Renal pelvis (tissue), 12 donors: ENCODE data around the gene ABCG2. TPM values are rescaled to one million over a fixed set of nuclear protein-coding genes. Genes with fewer than 3 reads are reported as not detected.

ENCODE experiments used
- DNase-seq: peaks from one replicate; pipeline ENCODE4 v3.0.0-alpha.2; 2013
- long read RNA-seq, 16 experiments: transcript quantifications; one replicate each; lab custom pipeline, GENCODE V29; 2026
- polyA plus RNA-seq, 3 donors: library from polyadenylated mRNA; unstranded; fragments of 120-200 nt; gene quantifications; one replicate each; pipeline ENCODE4 v1.2.1, GENCODE V29; 2013; ENCODE audit not compliant: insufficient read length in 3 of 3

ABCG2 gene
- 1 to 10 TPM; 5.9 to 6.9 (median 6.3) TPM for polyA plus RNA-seq
- long read RNA-seq, donor 1 = 0 reads
- long read RNA-seq, donor 2 = 0 reads
- long read RNA-seq, donor 3 = 0 reads
- long read RNA-seq, donor 4 = 0 reads
- long read RNA-seq, donor 5, full-length matches to known transcripts = 1 of 1 reads
- long read RNA-seq, donor 5, partial matches to known transcripts = 0 of 1 reads
- long read RNA-seq, donor 5, other reads (novel, unspliced or antisense) = 0 of 1 reads
- long read RNA-seq, donor 6 = 0 reads
- long read RNA-seq, donor 7 = 0 reads
- long read RNA-seq, donor 8 = 0 reads
- long read RNA-seq, donor 9 = 0 reads
- long read RNA-seq, donor 10 = 0 reads
- long read RNA-seq, donor 11 = 0 reads
- long read RNA-seq, donor 12 = 0 reads
- long read RNA-seq, donor 13 = 0 reads
- long read RNA-seq, donor 14 = 0 reads
- long read RNA-seq, donor 15 = 0 reads
- long read RNA-seq, donor 16 = 0 reads

DNA sequence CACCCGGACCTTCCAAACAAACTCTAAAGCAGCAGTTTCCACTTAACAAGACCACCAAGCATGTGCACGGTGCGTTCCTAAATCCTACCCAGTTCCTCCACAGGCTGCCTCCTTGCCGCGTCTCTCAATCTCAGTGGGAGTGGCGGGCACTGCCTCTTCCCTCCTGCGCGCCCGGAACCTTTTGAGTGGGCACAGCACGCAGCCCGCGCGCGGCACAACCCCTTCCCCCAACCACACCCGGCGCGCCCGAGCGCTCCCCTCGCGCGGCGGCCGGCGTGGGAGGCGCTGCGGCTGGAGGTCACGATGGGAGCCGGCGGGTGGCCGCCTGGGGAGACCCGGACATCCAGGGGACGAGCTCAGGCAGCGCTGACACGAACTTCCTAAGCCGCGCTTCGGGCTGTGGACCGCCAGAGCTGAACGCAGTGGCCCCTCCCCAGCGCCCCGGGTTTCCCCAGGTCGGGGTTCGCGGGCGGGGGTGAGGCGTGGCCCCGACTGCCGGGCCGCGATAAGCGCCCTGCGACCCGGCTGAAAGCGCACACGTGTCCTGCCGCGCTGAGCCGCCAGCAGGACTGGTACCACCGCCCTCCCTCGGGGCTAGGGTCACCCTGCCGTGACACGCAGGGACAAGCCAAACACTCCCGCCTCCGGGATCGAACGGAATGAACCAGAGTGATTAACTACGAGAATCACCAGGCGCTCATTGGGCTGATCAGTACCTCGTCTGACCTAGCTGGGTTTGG lies at the start of gene ABCG2:
TSS of gene ABCG2 (minus strand) at position 151 of the 740 bp plus-strand sequence. CDS start 18,644 bp downstream, outside the sequence.
- peak; percentile 23 for DNase-seq

DNA sequence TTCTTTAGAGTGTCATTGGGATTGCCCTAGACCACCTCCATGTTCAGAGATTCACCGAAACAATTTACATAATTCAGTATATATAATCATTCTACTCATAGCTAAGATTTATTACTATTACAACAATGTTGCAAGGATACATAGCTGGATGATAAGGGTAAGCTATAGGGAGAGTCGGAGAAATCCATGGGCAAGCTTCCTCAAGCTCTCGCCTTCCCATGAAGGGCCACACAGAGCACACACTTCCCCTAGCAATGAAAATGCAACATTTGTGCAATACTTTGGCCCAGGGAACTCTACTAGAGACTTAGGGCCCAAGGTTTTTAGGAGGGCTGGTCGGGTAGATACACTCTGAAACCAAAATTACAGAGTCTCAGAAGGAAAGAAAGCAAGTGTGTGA lies 49.7 kb upstream of the ABCG2 start:
- no peak for DNase-seq

DNA sequence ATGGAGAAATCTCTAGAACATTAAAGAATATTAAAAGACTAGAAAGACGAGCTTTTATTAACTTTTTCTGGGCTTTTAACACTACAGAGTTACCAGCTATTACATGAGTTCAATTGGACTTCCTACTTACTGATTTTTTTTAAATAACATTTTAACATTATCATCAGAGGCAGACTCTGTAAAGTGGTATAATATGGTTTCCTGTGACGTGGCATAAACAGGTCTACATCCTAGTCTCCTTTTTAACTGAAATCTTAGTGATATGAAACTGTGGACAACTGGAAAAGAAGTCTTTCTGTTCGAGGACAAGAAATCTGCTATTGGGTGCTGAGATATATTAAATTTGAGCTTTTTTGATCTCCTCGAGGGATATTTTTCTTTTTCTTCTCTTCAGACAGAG lies 48.7 kb upstream of the ABCG2 start:
- no peak for DNase-seq

DNA sequence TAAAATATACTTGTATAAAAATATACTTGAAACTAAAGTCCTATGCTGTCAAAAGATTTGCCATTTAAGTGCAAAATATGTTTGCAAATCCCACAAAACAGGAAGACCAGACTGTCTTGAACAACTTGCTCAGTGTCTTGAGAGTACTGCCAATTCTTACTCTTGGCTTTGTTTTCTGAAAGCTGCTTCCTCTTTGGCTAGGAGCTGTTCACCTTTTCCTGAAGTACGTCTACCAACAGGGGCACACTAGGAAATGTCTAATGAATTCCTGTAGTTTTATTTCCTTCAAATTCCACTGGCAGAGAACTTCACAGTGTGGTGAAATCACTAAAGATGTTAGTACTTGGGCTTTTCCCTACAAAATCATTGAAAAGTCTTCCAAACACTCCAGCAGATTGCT lies 46.4 kb upstream of the ABCG2 start:
- DNase-seq = no peak

DNA sequence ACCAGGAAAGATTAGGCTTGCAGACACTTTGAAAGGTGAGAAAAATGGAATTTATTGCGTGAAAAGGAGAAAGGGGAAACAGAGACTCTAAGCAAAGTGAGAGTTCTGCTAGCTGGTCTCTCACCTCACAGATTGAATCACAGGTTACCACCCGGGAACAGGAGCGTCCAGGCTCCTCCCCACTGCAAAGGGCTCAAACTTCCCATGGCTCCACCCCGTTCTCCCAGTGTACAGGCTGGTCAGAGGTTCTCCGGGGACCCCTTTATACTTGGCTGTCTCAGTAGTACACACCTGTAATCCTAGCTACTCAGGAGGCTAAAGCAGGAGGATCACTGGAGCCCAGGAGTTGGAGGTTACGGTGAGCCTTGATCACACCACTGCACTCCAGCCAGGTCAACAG lies 44.0 kb upstream of the ABCG2 start:
- no peak for DNase-seq

DNA sequence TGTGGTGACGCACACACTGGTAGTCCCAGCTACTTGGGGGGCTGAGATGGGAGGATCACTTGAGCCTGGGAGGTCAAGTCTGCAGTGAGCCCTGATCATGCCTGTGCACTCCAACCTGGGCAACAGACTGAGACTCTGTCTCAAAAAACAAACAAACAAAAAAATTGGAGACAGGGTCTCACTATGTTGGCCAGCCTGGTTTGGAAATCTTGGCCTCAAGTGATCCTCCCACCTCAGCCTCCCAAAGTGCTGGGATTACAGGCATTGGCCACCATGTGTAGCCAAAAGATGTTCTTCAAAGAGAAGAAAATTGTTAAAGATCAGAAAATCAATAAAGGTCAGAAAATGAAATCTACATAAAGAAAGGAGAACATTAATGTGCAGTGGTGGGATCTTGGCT lies 41.7 kb upstream of the ABCG2 start:
- no peak for DNase-seq

DNA sequence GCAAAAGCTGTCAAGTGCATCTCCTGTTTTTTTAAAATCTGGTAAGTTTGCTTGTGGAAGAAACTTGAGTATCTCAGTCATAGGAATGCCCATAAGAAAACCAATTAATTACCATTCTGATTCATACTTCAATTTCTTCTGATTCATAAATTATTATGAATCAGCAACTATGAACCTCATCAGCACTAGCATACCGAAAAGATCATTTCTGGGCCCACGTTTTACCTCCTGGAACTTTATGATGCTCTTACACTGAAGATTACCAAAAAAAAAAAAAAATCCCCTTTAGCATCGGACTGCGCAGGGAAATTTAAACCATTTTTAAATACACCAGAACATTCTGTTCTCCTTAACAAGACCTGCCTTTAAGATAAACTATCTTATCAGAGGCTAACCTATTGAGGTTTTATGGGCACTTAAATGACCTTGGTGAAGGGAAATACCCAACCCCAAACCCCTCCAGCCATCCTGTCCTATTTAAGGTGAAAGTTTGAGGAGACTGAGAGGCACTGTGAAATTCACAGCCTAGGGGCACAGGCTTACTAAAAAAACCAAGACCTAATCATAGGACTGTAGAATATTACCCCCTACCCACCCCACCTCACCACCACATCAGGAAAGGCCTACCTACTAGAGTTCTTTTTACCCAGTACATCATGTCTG lies 38.2 kb upstream of the ABCG2 start:
- no peak for DNase-seq

DNA sequence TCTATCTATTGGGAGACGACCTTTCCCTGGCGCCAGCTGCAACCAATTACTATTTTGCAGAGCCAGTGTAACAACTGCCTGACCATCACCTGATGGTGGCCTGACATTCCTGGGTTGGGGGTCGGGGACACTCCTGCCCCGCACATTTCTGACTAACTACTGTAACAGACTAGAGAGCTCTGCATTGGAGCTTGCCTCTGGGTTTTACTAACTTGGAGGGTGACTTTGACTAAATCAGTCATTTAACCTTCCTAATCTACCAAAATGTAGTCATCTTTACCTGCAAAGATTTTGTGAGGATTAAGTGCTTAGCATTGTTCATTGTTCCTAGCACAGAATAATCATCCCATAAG lies 37.5 kb upstream of the ABCG2 start:
- no peak for DNase-seq

DNA sequence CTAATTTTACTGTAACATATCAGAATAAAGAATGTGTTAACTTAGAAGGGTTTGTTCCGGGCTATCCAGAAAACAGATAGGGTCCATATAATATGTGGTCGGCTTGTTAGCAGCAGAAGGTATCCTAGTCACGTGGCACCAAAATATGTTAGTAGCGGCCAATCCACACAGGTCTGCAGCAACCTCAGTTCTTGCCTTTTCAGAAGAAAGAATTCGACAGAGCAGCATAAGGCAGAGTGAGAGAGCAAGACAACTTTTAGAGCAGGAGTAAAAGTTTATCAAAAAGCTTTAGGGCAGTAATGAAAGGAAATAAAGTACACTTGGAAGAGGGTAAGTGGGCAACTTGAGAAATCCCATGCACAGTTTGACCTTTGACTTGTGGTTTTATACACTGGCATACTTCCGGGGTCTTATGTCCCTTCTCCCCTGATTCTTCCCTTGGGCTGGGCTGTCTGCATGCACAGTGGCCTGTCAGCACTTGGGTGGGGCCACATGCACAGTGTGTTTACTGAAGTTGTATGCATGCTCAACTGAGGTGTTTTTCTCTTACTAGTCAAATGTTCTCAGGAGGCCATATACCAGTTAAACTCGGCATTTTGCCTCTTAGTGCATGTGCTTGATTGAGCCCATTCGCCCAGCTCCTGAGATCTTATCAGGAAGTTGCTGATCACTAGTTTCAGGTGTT lies 37.0 kb upstream of the ABCG2 start:
- no peak for DNase-seq

DNA sequence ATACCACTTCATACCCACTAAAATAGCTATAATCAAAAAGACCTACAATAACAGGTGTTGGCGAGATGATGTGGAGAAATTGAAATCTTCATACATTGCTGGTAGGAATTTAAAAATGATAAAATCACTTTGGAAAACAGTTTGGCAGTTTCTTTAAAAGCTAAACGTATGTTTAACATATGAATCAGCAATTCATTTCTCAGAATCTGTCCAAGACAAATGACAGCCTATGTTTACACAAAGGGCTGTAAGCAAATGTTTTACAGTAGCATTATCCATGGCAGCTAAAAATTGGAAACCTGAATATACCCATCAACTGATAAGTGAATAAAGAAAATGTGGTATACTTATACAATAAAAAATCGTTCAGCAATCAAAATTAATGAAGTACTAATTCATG lies 33.0 kb upstream of the ABCG2 start:
- DNase-seq = no peak

DNA sequence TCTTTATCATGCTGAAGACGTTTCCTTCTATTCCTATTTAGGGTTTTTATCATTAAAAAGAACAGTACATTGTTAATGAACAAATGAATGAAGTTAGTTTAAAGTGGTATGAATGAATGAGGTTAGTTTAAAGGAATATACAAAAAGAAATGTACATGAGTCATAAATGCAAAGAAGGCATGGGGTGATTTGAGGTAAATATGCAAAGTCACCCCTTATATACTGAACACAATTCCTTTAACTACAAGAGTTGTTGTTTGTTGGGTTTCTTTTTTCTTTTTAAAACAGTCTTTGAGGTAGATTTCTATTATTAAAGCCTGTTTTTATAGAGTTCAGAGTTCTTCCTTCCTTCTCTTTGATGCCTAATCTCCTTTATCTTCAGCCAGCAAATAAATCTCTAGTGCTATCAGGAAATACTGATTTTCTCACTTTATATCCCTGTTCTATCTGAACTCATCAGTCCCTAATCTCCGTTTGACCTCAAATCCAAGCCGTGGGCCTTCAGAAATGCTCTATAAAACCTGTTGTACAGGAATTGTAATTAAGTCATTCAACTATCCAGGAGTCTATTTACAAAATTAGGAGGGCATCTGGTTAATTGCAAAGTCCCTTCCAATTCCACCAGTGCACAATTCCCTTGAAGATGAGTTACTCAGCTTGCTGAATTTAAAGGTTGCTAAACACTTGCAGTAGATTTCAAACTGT lies 31.6 kb upstream of the ABCG2 start:
- no peak for DNase-seq

DNA sequence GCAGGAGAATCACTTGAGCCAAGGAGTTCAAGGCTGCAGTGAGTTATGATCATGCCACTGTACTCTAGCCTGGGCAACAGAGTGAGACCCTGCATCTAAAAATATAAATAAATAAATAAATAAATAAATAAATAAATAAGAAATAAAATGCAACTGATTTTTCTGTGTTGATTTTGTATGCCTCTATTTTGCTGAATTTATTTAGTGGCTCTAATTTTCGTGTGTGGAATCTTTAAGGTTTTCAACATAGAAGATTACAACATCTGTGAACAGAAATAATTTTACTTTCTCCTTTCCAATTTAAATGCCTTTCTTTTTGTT lies 30.9 kb upstream of the ABCG2 start:
- DNase-seq = no peak

DNA sequence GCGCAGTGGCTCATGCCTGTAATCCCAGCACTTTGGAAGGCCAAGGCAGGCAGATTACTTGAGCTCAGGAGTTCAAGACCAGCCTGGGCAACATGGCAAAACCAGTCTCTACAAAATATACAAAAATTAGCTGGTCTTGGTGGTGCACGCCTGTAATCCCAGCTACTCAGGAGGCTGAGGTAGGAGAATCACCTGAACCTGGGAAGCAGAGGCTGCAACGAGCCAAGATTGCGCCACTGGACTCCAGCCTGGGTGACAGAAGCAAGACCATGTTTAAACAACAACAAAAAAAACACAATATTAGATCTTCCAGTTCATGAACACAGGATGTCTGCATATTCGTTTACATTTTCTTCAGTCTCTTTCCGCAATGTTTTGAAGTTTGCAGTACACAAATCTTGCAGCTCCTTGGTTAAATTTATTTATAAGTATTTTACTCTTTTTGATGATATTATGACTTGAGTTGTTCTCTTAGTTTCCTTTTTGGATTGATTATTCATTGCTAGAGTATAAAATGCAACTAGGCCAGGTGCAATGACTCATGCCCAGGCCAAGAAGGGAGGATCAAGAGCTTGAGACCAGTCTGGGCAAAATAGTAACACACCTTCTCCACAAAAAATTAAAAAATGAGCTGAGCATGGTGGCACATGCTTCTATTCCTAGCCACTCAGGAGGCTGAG lies 30.4 kb upstream of the ABCG2 start:
- DNase-seq = no peak

DNA sequence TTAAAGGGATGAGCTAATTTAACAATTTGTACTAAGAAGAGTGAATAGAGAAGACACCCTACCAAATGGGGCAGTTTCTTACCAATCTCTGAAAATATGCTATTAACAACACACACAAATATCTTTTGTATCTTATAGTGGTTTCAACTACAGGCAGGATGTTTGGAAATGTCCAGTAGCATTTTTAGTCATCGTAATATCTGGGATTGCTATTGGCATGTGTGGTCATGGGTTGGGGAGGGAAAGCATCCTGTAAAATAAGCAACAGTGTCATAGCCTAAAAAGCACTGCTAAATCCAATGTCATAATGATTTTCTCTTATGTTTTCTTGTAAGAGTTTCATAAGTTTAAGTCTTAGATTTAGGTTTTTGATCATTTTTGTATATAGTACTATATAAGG lies 29.3 kb upstream of the ABCG2 start:
- DNase-seq = no peak

DNA sequence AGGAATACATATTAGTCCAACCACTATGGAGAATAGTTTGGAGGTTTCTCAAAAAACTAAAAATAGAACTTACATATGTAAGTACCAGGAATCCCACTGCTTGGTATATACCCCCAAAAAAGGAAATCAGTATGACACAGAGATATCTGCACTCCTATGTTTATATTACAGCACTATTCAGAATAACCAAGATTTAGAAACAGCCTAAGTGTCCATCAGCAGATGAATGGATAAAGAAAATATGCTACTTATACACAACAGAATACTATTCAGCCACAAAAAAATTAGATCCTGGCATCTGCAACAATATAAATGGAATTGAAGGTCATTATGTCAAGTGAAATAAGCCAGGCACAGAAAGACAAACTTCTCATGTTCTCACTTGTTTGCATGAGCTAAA lies 27.5 kb upstream of the ABCG2 start:
- DNase-seq = no peak

DNA sequence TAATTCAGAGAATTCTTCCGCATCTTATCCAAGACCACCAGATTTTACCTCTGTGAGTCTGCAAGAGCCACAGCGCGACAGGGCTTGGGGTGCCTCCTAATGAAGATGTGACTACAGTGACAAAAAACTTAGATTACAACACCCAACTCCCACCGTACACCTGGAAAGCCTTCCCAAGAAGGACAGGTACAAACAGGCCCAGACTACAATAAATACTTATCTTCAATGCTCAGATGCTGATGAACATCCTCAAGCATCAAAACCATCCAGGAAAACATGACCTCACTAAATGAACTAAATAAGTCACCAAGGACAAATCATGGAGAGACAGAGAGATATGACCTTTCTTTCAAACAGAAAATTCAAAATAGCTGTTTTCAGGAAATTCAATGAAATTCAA lies 20.8 kb upstream of the ABCG2 start:
- DNase-seq = no peak

DNA sequence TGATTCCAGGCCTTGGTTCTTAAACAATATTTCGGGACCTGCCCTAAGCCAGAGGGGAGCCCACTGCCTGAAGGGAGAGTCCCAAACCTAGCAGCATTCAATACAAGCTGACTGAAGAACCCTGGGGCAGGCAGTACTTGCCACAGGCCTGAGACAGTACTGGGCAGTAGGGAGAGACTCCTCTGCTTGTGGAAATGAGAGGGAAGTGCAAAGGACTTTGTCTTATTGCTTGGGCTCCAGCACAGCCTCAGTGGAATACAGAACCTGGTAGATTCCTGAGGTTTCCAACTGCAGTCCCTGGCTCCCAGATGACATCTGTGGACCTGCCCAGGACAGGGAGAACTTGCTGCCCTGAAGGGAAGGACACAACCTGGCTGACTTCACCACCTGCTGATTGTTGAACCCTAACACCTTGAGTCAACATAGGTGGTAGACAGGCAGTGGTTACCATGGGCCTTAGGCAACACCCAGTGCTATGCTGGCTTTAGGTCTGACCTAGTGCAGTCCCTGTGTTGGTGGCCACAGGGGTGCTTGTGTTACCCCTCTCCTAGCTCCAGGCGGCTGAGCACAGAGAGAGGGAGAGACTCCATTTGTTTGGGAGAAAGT lies 20.3 kb upstream of the ABCG2 start:
- no peak for DNase-seq

DNA sequence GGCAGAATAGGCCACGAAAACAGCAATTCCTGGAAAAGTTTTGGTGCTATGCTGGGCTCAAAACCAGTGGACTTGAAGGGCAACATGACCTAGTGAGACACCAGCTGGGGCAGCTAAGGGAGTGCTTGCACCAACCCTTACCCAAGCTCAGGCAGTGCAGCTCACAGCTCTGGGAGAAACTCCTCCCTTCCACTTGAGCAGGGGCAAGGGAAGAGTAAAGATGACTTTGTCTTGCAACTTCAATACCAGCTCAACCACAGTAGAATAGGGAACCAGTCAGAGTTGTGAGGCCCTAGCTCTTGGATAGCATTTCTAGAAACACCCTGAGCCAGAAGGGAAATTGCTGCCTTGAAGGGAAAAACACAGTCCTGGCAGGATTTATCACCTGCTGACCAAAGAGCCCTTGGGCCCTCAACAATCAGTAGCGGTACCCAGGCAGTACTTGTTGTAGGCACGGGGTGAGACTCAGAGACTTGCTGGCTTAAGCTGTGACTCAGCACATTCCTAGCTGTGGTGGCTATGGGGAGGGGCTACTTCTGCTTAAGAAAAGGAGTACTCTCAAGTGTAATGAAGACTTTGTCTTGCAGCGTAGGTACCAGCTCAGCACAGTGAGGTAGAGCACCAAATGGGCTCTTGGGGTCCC lies 19.7 kb upstream of the ABCG2 start:
- DNase-seq = no peak

DNA sequence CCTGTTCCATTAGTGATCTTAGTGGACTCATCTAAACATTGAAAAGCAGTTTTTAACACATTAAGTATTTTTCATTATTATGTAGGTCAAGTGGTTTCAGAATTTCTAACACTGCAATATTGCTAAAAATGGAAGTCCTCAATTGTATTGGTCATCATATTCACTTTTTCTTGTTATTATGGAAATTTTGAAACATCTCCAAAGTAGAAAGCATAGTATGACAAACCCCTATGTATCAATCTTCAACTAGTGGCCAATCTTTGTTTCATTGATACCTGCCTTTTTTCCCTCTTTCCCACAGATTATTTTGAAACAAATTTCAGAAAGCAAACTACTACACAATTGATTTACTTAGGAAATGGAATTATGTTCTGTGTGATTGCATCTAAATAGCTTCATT lies 14.5 kb upstream of the ABCG2 start:
- DNase-seq = no peak

DNA sequence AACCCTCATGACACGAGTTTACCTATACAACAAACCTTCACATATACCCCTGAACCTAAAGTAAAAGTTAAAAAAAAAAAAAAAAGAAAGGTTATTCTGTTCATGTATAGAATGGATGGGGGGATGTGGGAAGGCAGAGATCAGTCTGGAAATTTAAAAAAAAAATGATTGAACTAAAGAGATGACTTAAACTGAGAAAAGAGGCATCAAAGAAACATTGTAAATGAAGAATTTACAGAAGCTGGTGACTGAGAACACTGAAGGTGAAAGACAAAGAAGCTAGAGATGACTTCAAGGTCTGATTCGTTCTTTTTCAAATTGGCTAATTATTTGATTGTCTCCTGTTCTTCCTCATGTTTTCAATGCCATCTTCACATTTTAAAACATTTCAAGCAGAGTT lies 12.8 kb upstream of the ABCG2 start:
- no peak for DNase-seq
